Endodermal cell (in vitro differentiated cells): ENCODE results near the gene ADGRB3. TPM values are rescaled to one million over a fixed set of nuclear protein-coding genes. Genes with fewer than 3 reads are reported as not detected.

Experiments
- DNase-seq: peaks from one replicate; pipeline ENCODE4 v3.0.0-alpha.2; 2017
- H3K27ac ChIP-seq: 2 replicates; pipeline ENCODE4 v1.5.1; 2013; ENCODE audit warnings: mild to moderate bottlenecking, low read depth, low read length, moderate library complexity
- H3K27me3 ChIP-seq: 2 replicates; pipeline ENCODE4 v1.6.1; 2013; ENCODE audit warnings: mild to moderate bottlenecking, low read length, moderate library complexity; ENCODE audit not compliant: insufficient read depth, control insufficient read depth, poor library complexity, severe bottlenecking
- H3K36me3 ChIP-seq: 2 replicates; pipeline ENCODE4 v1.7.0; 2013; ENCODE audit warnings: mild to moderate bottlenecking, low read length, moderate library complexity; ENCODE audit not compliant: control insufficient read depth, insufficient read depth
- H3K4me1 ChIP-seq: one replicate; pipeline ENCODE4 v1.7.0; 2013; ENCODE audit warnings: low read length; ENCODE audit not compliant: control insufficient read depth, insufficient read depth
- H3K4me3 ChIP-seq: 2 replicates; pipeline ENCODE4 v1.5.1; 2013; ENCODE audit warnings: mild to moderate bottlenecking, low read length, moderate library complexity
- H3K9ac ChIP-seq: 2 replicates; pipeline ENCODE4 v1.6.1; 2013; ENCODE audit warnings: mild to moderate bottlenecking, low read length, moderate library complexity; ENCODE audit not compliant: poor library complexity, severe bottlenecking; ENCODE audit errors: extremely low read depth
- H3K9me3 ChIP-seq: 2 replicates; pipeline ENCODE4 v1.6.1; 2013; ENCODE audit warnings: mild to moderate bottlenecking, low read length, moderate library complexity; ENCODE audit not compliant: control insufficient read depth
- H3K27ac Mint-ChIP-seq: 2 replicates; pipeline ENCODE4 v1.8.0; 2020; ENCODE audit warnings: mixed read lengths
- H3K27me3 Mint-ChIP-seq: 2 replicates; pipeline ENCODE4 v1.8.0; 2021; ENCODE audit warnings: mild to moderate bottlenecking, mixed read lengths; ENCODE audit not compliant: insufficient read depth
- H3K36me3 Mint-ChIP-seq: 2 replicates; pipeline ENCODE4 v1.8.0; 2020; ENCODE audit warnings: low read depth, mixed read lengths
- H3K4me1 Mint-ChIP-seq: 2 replicates; pipeline ENCODE4 v1.8.0; 2020; ENCODE audit warnings: mixed read lengths
- H3K4me3 Mint-ChIP-seq: 2 replicates; pipeline ENCODE4 v1.8.0; 2020; ENCODE audit warnings: mild to moderate bottlenecking, moderate library complexity, mixed read lengths
- H3K9me3 Mint-ChIP-seq: 2 replicates; pipeline ENCODE4 v1.8.0; 2020; ENCODE audit warnings: mild to moderate bottlenecking, mixed read lengths
- WGBS, 2 experiments: methylation state at CpG; one replicate each; pipeline versions ENCODE4 v1.1.5 to v1.1.7; 2013; ENCODE audit warnings: missing lambda C conversion rate in 2 of 2, mixed read lengths in 1 of 2; ENCODE audit not compliant: insufficient coverage in 1 of 2, insufficient read length in 1 of 2; 5-methylcytosine and 5-hydroxymethylcytosine counted together
- total RNA-seq, 2 donors: library from RNA; stranded (reverse); fragmentation: NEBNext Ultra II Directional in 1 of 2; extraction: Animal tissue kit (Norgen Biotek cat#: 25700) in 1 of 2; gene quantifications; 2 replicates in 1 of 2; 3 replicates in 1 of 2; pipeline ENCODE4 v1.2.1, GENCODE V29; 2021
- TF ChIP-seq, protein P1 (sequence below): fragments of 200-600 bp; sonication (generic); conservative IDR thresholded peaks from 2 replicates; pipeline ENCODE4 v1.5.0; 2021; ENCODE audit warnings: antibody characterized with exemption, mild to moderate bottlenecking

The ADGRB3 gene
- total RNA-seq, 2 donors from 2014 or later, result 0.33 to 1.3 TPM

DNA sequence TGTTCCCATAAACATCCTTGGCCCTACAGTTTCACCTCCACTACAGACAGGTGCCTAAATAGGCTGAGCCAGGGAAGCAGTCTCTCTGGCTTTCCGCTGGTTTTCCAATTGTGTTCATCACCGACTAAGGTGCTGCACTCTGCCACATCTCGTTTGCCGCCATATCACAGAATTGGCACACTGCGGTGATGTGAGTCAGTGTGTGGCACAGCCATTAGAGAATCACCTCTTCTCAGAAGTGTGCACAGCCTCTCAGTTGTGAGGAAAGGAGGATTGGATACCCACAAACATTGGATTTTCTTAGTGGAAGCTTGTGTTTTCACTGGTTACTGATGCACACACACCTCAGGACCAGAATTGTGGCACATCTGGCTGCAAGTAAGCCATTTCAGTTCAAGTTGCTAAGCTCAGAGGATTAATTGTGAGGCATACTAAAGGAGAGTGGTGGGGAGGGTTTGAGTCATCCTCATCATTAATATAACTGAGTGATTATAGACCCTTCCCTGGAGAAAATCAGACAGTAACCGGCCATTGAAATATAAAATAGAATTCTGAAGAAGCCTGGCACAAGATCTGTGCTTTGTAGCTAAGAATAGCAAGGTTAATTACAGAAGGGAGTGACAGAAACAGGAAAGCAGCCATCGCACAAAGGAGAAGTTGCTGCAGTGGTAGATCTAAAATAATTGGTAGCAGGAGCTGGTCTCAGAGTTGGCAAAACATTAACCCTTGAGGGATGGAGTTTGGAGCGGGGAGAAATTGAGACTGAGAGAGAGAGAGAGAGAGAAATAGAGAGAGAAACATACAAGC is 654.8 kb downstream of the ADGRB3 start:
- TF ChIP-seq, protein P1, sequence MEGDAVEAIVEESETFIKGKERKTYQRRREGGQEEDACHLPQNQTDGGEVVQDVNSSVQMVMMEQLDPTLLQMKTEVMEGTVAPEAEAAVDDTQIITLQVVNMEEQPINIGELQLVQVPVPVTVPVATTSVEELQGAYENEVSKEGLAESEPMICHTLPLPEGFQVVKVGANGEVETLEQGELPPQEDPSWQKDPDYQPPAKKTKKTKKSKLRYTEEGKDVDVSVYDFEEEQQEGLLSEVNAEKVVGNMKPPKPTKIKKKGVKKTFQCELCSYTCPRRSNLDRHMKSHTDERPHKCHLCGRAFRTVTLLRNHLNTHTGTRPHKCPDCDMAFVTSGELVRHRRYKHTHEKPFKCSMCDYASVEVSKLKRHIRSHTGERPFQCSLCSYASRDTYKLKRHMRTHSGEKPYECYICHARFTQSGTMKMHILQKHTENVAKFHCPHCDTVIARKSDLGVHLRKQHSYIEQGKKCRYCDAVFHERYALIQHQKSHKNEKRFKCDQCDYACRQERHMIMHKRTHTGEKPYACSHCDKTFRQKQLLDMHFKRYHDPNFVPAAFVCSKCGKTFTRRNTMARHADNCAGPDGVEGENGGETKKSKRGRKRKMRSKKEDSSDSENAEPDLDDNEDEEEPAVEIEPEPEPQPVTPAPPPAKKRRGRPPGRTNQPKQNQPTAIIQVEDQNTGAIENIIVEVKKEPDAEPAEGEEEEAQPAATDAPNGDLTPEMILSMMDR, result no peak
- Mint-ChIP-seq H3K27me3 (no peaks in the 10 kb centered on the region), H3K4me1 (no peaks in the 10 kb centered on the region), H3K9me3 (no peaks in the 10 kb centered on the region), H3K27ac (no peak overlapping the region), H3K36me3 (no peaks in the 10 kb centered on the region), H3K4me3 (no peak overlapping the region)
- no peaks in the 10 kb centered on the region for H3K9me3 ChIP-seq
- H3K4me3 ChIP-seq, result no peak overlapping the region
- no peak overlapping the region for H3K27ac ChIP-seq
- H3K4me1 ChIP-seq, result no peaks in the 10 kb centered on the region
- DNase-seq, result no peak
- H3K9ac ChIP-seq, result no peak overlapping the region
- WGBS, 2 experiments, result 94 to 95% methylated on average over 6 to 8 of the region's 8 CpGs
- H3K27me3 ChIP-seq, result no peaks in the 10 kb centered on the region
- H3K36me3 ChIP-seq, result no peaks in the 10 kb centered on the region

DNA sequence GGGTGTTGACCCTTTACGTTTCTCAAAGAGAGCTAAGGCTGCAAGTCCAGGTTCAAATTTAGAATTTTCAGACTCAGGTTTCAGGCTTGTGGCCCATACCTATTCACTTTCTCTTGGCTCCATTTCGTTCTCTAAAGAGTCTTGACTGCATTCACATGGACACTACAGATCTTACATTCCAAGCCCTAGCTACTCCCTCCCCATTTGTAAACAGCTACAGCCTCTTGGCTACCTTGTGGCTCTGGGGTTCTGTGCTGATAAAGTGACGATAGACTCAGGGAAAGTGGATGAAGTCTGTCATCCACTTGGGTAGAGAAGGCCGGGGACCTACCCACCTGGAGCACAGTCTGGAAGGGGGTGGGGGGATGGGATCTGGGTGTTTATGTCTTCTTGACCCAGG is 658.4 kb downstream of the ADGRB3 start:
- H3K4me3 ChIP-seq, result no peak overlapping the region
- DNase-seq, result no peak
- 79 to 89% methylated on average over 2 to 4 of the region's 4 CpGs for WGBS, 2 experiments
- no peaks in the 10 kb centered on the region for H3K36me3 ChIP-seq
- no peak overlapping the region for H3K27ac ChIP-seq
- H3K4me1 Mint-ChIP-seq, result no peaks in the 10 kb centered on the region
- H3K27me3 ChIP-seq, result no peaks in the 10 kb centered on the region
- no peak overlapping the region for H3K4me3 Mint-ChIP-seq
- no peaks in the 10 kb centered on the region for H3K27me3 Mint-ChIP-seq
- H3K9me3 Mint-ChIP-seq, result no peaks in the 10 kb centered on the region
- H3K4me1 ChIP-seq, result no peaks in the 10 kb centered on the region
- peak overlapping the region; percentile 26 for H3K27ac Mint-ChIP-seq
- H3K36me3 Mint-ChIP-seq, result no peaks in the 10 kb centered on the region
- no peak overlapping the region for H3K9ac ChIP-seq
- TF ChIP-seq, protein P1, result no peak
- no peaks in the 10 kb centered on the region for H3K9me3 ChIP-seq

DNA sequence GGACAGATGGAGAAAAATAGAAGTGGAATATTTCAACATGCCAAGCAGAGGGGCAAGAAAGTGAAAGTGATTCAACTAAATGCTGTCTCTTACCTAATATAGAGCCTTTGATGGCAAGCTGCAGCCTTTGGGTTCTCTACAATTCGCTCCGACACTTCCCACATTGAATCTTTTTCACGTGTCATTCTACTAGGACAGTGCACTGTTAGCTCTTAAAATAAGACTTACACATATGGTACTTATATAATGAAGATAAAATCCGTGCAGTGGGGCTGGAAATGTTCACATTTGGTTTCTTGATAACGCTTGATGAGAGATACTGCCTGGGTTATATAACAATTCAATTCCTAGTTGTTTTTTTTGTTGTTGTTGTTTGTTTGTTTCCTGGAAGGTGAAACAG is 659.3 kb downstream of the ADGRB3 start:
- no peak for DNase-seq
- Mint-ChIP-seq H3K9me3 (no peaks in the 10 kb centered on the region), H3K27ac (no peak overlapping the region), H3K27me3 (no peaks in the 10 kb centered on the region), H3K4me3 (no peak overlapping the region), H3K4me1 (peaks cover 5% of the 10 kb centered on the region), H3K36me3 (no peaks in the 10 kb centered on the region)
- no peaks in the 10 kb centered on the region for H3K4me1 ChIP-seq
- no peaks in the 10 kb centered on the region for H3K9me3 ChIP-seq
- 93% methylated on average over 5 of the region's 5 CpGs; no CpG with 5 or more reads in 1 of the 2 experiments for WGBS, 2 experiments
- H3K27me3 ChIP-seq, result no peaks in the 10 kb centered on the region
- H3K27ac ChIP-seq, result no peak overlapping the region
- TF ChIP-seq, protein P1, result no peak
- H3K36me3 ChIP-seq, result no peaks in the 10 kb centered on the region
- H3K9ac ChIP-seq, result no peak overlapping the region
- H3K4me3 ChIP-seq, result no peak overlapping the region
